Activated CD8-positive, alpha-beta memory T cell treated with anti-CD3 and anti-CD28 coated beads for 1 hour (primary cell): ENCODE data around the gene MSN.

Source experiments
- DNase-seq, 2 donors: peaks; one replicate each; pipeline ENCODE4 v3.0.0-alpha.2; 2020; ENCODE audit warnings: low read depth in 1 of 2; ENCODE audit errors: extremely low read depth in 1 of 2

The MSN gene

DNA sequence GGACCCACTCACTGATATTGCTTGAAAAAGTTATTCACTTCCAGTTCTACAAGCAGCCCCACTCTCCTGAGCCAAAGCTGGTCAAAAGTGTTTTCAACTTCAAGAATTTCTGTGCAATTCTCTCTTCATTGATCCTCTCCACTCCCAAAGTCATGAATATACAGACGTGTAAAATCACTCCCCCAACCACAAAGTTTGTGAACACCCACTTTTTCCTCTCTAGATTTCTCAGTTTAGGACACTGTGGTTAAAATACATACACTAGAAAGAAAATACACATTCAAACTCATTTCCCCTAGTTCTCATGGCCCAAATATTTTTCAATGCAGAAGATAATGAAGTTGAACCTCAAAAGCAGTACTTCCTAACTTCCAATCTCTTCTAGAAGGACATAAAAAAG lies 116.3 kb downstream of the MSN start:
- no peak for DNase-seq
